ENCODE measurements around the gene WDR7.

DNA sequence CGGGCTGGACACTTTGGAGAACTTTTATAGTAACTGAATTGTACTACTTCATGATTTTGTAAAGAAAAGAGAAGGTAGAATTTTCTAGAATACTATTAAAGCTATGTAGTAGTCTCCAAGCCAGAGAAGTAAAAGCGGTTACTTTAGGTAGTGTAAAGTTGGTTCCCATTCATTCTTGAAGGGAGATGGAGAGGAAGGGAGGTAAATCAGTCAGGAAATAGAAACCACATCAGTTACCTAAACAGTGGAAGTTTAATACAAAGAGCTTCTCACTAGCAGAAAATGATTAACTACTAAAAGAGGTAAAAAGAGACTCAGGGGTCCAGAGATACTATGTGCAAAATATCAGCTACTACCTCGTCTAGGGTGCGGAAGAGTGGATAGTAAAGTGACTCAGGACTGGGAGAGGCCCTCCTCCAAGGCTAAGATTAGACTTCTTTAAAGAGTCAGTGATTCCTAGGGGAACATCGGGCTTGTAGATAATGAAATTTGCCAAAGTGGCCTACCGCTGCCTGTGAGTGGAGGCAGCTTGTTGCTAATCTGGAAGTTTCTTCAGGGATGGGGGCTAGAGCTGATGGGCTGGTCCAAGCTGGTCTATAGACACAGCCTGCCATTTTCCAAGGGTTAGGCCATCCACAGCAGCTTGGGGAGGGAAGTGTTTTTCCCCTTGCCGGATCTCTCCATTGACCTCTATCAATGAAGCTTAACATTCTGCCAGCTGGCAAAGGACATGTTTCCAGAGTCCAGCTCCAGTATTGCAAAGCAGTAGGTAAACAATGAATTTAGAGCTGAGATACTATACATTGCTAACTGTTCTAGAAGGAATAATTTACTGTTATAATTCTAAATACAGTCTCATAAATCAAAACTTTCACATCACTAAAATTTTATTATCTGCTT, 249.3 kb downstream of the WDR7 start:
- TF ChIP-seq, protein P1, sequence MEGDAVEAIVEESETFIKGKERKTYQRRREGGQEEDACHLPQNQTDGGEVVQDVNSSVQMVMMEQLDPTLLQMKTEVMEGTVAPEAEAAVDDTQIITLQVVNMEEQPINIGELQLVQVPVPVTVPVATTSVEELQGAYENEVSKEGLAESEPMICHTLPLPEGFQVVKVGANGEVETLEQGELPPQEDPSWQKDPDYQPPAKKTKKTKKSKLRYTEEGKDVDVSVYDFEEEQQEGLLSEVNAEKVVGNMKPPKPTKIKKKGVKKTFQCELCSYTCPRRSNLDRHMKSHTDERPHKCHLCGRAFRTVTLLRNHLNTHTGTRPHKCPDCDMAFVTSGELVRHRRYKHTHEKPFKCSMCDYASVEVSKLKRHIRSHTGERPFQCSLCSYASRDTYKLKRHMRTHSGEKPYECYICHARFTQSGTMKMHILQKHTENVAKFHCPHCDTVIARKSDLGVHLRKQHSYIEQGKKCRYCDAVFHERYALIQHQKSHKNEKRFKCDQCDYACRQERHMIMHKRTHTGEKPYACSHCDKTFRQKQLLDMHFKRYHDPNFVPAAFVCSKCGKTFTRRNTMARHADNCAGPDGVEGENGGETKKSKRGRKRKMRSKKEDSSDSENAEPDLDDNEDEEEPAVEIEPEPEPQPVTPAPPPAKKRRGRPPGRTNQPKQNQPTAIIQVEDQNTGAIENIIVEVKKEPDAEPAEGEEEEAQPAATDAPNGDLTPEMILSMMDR (IDR thresholded peaks at IDR 0.05): no peak
- no peak for TF ChIP-seq POLR2A (IDR thresholded peaks at IDR 0.05)

Measured in testis (tissue), 2 donors.